ENCODE measurements around the gene TSPEAR.
A peak's percentile ranks its signal among the peaks of the same experiment; 100 is the strongest.

The TSPEAR gene

DNA sequence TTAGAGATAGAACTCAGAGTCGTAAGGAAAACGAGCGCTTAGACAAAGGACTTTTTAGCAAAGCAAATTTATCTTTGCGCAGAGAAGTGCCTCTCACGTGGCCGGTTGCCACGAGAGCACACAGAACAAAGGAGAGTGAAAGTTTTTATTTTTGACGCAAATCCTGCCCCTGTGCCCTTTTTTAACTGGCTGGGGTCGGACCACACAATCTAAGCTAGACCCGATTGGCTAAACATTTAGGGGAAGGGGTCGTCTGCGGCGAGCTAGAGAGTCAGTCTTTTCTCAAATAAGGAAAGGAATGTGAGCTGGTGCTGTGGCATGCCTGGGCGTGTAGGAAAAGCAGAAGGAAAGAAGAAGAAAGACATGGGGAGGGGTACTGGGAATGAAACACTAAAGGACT lies 162.4 kb downstream of the TSPEAR start:
- peaks cover 27% of the 10 kb centered on the region for H3K4me1 ChIP-seq (ENCODE audit: control insufficient read depth, insufficient read depth, low read length)
- 36 to 42% methylated on average over 14 of the region's 14 CpGs for WGBS, 2 experiments
- no peaks in the 10 kb centered on the region for H3K36me3 ChIP-seq (ENCODE audit: control insufficient read depth, insufficient read depth, low read length)
- H3K27ac ChIP-seq (ENCODE audit: insufficient read depth, low read depth, low read length, poor library complexity, severe bottlenecking): peak overlapping the region; percentile 85
- H3K9me3 ChIP-seq (ENCODE audit: control insufficient read depth, low read length): no peaks in the 10 kb centered on the region
- no peak overlapping the region for H3K4me3 ChIP-seq (ENCODE audit: insufficient read depth, low read depth, low read length)
- no peaks in the 10 kb centered on the region for H3K27me3 ChIP-seq (ENCODE audit: control insufficient read depth, insufficient read depth, low read length, poor library complexity, severe bottlenecking)

DNA sequence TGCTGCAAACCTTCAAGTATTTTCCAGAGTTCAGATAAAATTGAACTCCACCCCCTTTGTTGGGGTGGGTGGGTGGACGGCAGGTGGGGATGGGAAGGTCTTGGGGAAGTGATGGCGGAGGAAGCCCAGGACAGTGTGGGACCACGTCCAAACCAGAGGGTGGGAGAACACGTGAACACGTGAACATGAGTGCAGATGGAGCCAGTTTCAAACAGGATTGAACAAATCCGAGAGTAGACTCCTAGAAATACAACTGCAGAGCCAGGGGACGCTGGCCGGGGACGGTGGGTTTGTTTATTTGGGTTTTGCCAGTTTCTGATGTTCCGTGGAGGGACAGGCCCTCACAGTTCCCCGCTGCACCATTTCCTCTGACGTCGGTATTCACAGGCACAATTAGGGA lies 163.0 kb downstream of the TSPEAR start:
- no peaks in the 10 kb centered on the region for H3K36me3 ChIP-seq (ENCODE audit: control insufficient read depth, insufficient read depth, low read length)
- H3K9me3 ChIP-seq (ENCODE audit: control insufficient read depth, low read length): no peaks in the 10 kb centered on the region
- H3K27me3 ChIP-seq (ENCODE audit: control insufficient read depth, insufficient read depth, low read length, poor library complexity, severe bottlenecking): no peaks in the 10 kb centered on the region
- no peak overlapping the region for H3K4me3 ChIP-seq (ENCODE audit: insufficient read depth, low read depth, low read length)
- H3K27ac ChIP-seq (ENCODE audit: insufficient read depth, low read depth, low read length, poor library complexity, severe bottlenecking): peak overlapping the region; percentile 85
- H3K4me1 ChIP-seq (ENCODE audit: control insufficient read depth, insufficient read depth, low read length): peaks cover 27% of the 10 kb centered on the region
- 88 to 90% methylated on average over 13 of the region's 13 CpGs for WGBS, 2 experiments

DNA sequence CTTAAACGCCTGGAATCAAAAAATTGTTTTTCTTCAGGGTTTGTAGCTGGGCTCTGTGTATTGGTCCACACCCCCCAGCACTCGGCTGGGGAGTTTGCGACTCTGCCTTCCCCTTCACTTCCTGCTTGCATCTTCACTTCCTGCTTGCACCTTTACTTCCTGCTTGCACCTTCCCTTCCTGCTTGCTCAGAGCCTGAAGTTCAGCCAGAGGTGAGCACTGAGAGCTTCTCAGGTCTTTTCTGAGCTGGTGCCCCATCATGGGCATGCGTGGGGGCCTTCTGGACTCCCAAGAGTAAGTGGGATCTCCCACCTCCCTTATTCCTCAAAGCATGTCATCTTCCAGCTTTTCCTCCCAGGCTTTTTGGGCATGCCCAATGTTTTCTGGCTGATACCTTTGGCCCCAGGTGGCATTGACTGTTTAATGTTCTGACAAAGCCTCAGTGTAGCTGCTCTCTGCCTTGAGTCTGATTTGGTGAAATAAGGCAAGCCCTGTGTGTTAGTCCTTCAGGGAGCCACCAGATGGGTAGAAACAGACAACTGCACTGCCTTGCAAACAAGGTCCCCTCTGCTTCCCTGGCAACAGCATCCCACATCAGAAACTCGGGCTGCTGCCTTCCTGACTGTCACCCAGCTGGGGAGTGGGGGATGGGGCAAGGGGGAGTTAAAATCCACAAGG lies 163.6 kb downstream of the TSPEAR start:
- WGBS, 2 experiments: 79 to 85% methylated on average over 5 of the region's 5 CpGs
- H3K9me3 ChIP-seq (ENCODE audit: control insufficient read depth, low read length): no peaks in the 10 kb centered on the region
- H3K27ac ChIP-seq (ENCODE audit: insufficient read depth, low read depth, low read length, poor library complexity, severe bottlenecking): no peak overlapping the region
- no peaks in the 10 kb centered on the region for H3K27me3 ChIP-seq (ENCODE audit: control insufficient read depth, insufficient read depth, low read length, poor library complexity, severe bottlenecking)
- H3K36me3 ChIP-seq (ENCODE audit: control insufficient read depth, insufficient read depth, low read length): no peaks in the 10 kb centered on the region
- H3K4me1 ChIP-seq (ENCODE audit: control insufficient read depth, insufficient read depth, low read length): peaks cover 27% of the 10 kb centered on the region
- H3K4me3 ChIP-seq (ENCODE audit: insufficient read depth, low read depth, low read length): no peak overlapping the region

DNA sequence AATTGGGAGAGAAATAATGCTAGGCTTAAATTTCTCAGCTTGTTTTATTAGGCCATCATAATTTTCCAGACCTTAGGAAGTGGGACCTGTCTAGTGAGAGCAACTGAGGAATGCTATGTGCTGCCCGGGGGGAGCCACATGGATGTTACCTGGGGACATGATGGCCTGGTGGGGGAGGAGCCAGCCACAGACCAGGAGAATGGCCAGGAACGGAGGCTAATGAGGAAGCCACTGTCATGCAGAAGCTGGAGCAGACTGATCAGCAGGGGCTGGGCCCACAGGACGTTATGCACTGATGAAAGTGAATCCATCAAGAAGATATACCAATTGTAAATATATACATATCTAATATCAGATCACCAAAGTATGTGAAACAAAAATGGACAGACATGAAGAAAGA lies 166.8 kb downstream of the TSPEAR start:
- Histone ChIP-seq H3K9me3 (ENCODE audit: control insufficient read depth, low read length) (no peaks in the 10 kb centered on the region), H3K27ac (ENCODE audit: insufficient read depth, low read depth, low read length, poor library complexity, severe bottlenecking) (no peak overlapping the region), H3K36me3 (ENCODE audit: control insufficient read depth, insufficient read depth, low read length) (no peaks in the 10 kb centered on the region), H3K4me3 (ENCODE audit: insufficient read depth, low read depth, low read length) (no peak overlapping the region), H3K27me3 (ENCODE audit: control insufficient read depth, insufficient read depth, low read length, poor library complexity, severe bottlenecking) (no peaks in the 10 kb centered on the region), H3K4me1 (ENCODE audit: control insufficient read depth, insufficient read depth, low read length) (peaks cover 9% of the 10 kb centered on the region)
- 77 to 80% methylated on average over 2 to 3 of the region's 3 CpGs for WGBS, 2 experiments

DNA sequence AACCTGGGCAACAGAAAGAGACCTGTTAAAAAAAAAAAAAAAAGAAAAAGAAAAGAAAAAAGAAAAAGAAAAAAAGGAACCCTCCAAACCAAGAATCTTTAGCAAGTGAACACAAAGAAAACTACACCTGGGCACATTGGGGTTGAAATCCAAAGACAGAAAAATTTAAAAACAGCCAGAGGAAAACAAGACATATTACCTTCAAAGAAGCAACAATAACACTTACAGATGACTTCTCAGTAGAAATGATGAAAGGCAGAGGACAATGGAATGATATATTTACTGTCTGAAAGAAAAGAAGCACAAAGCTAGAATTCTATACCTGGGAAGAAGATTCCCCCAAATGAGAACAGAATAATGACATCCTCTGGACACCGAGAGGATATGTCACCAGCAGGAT lies 168.7 kb downstream of the TSPEAR start:
- Histone ChIP-seq H3K4me3 (ENCODE audit: insufficient read depth, low read depth, low read length) (no peak overlapping the region), H3K27me3 (ENCODE audit: control insufficient read depth, insufficient read depth, low read length, poor library complexity, severe bottlenecking) (no peaks in the 10 kb centered on the region), H3K4me1 (ENCODE audit: control insufficient read depth, insufficient read depth, low read length) (no peaks in the 10 kb centered on the region), H3K9me3 (ENCODE audit: control insufficient read depth, low read length) (no peaks in the 10 kb centered on the region), H3K27ac (ENCODE audit: insufficient read depth, low read depth, low read length, poor library complexity, severe bottlenecking) (no peak overlapping the region), H3K36me3 (ENCODE audit: control insufficient read depth, insufficient read depth, low read length) (no peaks in the 10 kb centered on the region)
- 90 to 93% methylated on average over 1 of the region's 1 CpG for WGBS, 2 experiments

DNA sequence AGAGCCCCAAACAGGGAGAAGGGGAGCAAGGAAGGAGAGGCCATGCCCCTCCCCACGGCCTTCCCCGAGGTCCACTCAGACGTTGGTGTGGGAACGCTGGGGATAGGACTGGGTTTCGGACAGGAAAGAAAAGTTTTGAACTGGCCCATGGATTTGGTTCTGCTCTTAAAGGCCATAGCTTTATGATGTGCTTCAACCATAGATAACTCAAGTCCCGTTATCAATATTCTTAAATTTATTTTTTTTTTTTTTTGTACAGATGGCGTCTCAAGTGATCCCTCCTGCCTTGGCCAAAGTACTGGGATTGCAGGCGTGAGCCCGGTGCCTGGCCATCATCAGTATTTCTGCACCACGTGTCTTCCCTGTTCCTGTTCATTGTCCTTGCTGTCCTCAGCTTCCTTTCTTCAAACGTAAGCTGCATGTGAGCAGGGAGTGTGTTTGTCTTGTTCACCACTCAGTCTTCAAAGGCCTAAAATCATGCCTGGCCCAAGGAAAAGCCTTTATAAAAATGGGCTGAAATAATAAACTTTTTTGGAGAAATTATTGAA lies 170.6 kb downstream of the TSPEAR start:
- no peak overlapping the region for H3K27ac ChIP-seq (ENCODE audit: insufficient read depth, low read depth, low read length, poor library complexity, severe bottlenecking)
- no peaks in the 10 kb centered on the region for H3K36me3 ChIP-seq (ENCODE audit: control insufficient read depth, insufficient read depth, low read length)
- 92 to 93% methylated on average over 11 of the region's 11 CpGs for WGBS, 2 experiments
- no peaks in the 10 kb centered on the region for H3K4me1 ChIP-seq (ENCODE audit: control insufficient read depth, insufficient read depth, low read length)
- H3K9me3 ChIP-seq (ENCODE audit: control insufficient read depth, low read length): no peaks in the 10 kb centered on the region
- H3K4me3 ChIP-seq (ENCODE audit: insufficient read depth, low read depth, low read length): no peak overlapping the region
- no peaks in the 10 kb centered on the region for H3K27me3 ChIP-seq (ENCODE audit: control insufficient read depth, insufficient read depth, low read length, poor library complexity, severe bottlenecking)

DNA sequence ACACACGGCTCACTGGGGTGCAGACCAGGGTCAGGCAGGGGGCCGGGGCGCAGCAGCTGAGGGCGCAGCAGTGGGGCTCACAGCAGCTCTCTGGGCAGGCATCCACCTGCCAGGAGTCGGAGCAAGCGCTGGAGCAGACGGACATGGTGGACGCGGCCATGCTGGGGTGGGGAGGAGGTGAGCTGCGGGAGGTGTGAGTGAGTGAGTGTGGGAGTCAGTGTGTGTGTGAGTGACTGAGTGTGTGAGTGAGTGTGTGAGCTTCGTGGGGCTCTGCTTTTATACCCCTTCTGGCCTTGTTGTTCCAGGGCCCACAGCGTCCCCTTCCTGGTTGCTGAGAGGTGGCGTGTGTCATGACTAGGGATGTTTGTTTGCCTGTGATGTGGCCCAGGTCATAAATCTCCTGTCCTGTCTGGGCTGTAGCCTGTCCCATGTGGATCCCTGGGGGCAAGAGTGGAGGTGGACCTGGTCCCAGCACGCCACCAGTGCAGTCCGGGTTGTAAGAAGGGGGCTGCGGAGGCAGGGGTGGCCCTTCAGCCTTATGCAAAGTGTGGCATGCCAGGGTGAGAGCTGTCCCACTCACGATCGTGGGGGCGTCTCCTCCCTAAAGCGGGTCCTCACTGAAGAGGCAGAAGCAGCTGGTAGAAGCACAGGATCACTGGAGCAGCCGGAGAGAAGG lies 171.2 kb downstream of the TSPEAR start, which contains the start of gene KRTAP10-1:
Gene KRTAP10-1, minus strand, starts transcription at position 205 of the 676 bp plus-strand sequence. Its CDS starts 45 bp downstream, at position 160.
- Histone ChIP-seq H3K27ac (ENCODE audit: insufficient read depth, low read depth, low read length, poor library complexity, severe bottlenecking) (no peak within 1 kb of the TSS), H3K9me3 (ENCODE audit: control insufficient read depth, low read length) (no peaks in the 10 kb centered on the region), H3K36me3 (ENCODE audit: control insufficient read depth, insufficient read depth, low read length) (no peaks in the 10 kb centered on the region), H3K4me3 (ENCODE audit: insufficient read depth, low read depth, low read length) (no peak within 1 kb of the TSS), H3K4me1 (ENCODE audit: control insufficient read depth, insufficient read depth, low read length) (no peaks in the 10 kb centered on the region), H3K27me3 (ENCODE audit: control insufficient read depth, insufficient read depth, low read length, poor library complexity, severe bottlenecking) (no peaks in the 10 kb centered on the region)
- WGBS, 2 experiments: 88 to 90% methylated on average over 21 of the region's 21 CpGs

DNA sequence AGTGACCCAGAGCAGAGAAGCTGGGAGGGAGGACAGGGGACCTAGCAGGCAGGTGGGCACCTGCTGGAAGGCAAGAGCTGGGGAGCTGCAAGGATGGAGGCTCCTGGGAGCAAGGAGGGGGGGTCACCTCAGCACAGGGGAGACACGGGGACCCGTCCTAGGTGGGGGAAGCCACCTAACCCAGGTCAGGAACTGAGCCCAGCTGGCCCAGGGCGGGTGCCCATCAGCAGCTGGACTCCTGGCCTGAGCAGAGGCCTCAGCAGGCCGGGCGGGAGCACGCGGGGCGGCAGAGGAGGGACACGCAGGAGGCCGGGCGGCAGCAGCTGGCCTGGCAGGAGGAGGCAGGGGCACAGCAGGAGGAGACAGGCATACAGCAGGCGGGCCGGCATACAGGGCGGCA lies 172.3 kb downstream of the TSPEAR start:
- Histone ChIP-seq H3K36me3 (ENCODE audit: control insufficient read depth, insufficient read depth, low read length) (no peaks in the 10 kb centered on the region), H3K27me3 (ENCODE audit: control insufficient read depth, insufficient read depth, low read length, poor library complexity, severe bottlenecking) (no peaks in the 10 kb centered on the region), H3K27ac (ENCODE audit: insufficient read depth, low read depth, low read length, poor library complexity, severe bottlenecking) (no peak overlapping the region), H3K9me3 (ENCODE audit: control insufficient read depth, low read length) (no peaks in the 10 kb centered on the region), H3K4me3 (ENCODE audit: insufficient read depth, low read depth, low read length) (no peak overlapping the region), H3K4me1 (ENCODE audit: control insufficient read depth, insufficient read depth, low read length) (no peaks in the 10 kb centered on the region)
- 79 to 81% methylated on average over 14 of the region's 14 CpGs for WGBS, 2 experiments

DNA sequence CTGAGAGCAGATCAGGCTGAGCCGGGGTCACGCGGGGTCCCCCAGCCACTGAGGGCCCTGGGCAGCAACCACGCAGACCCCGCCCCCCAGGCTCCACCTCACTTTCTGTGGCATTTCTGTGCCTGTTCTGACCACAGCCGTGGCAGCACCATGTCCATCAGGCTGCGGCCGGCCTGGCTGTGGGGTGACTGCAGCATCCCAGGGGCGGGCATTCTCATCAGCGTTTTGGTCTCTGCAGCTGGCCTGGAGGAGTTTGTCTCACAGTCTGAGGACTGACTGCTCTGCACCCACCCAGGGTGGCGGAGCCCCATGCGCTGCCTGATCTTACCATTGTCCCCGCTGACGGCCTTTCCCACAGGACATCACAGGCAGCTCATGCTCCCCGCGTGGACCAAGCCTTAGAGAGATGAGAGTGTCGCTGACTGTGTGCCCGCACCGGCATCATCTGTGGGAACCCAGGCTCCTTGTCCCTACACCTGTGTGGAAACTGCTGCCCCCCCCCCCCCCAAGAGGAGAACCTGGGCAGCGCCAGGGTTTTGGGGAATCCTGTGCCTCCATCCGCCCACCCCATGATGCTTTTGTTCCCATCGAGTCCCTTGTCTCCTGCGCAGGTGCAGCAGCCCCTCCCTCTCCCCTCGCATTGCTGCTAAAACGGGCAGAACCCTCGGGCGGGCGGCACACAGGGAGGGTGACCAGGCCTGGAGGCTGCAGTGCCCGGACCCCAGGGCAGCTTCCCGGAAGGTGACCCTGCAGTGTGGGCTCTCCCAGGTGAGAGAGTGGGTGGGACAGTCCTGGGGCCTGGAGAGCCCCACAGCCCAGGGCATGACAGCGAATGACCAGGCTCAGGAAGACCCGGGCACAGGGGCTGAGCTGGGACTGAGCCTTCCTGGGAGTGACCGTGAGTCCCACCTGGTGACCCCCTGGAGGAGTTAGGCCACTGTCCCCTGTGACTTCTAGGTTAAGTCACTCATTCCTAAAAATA lies 173.2 kb downstream of the TSPEAR start:
- Histone ChIP-seq H3K27ac (ENCODE audit: insufficient read depth, low read depth, low read length, poor library complexity, severe bottlenecking) (no peak overlapping the region), H3K36me3 (ENCODE audit: control insufficient read depth, insufficient read depth, low read length) (no peaks in the 10 kb centered on the region), H3K4me1 (ENCODE audit: control insufficient read depth, insufficient read depth, low read length) (no peaks in the 10 kb centered on the region), H3K4me3 (ENCODE audit: insufficient read depth, low read depth, low read length) (no peak overlapping the region), H3K27me3 (ENCODE audit: control insufficient read depth, insufficient read depth, low read length, poor library complexity, severe bottlenecking) (no peaks in the 10 kb centered on the region), H3K9me3 (ENCODE audit: control insufficient read depth, low read length) (no peaks in the 10 kb centered on the region)
- 92 to 95% methylated on average over 33 of the region's 33 CpGs for WGBS, 2 experiments

Data from ectodermal cell (in vitro differentiated cells).